Naive thymus-derived CD8-positive, alpha-beta T cell (primary cell): ENCODE data around the gene XYLB. TPM values are rescaled to one million over a fixed set of nuclear protein-coding genes. Genes with fewer than 3 reads are reported as not detected.
"Not testable (repeated sequence)": the region's sequence is repeated elsewhere in the genome, so short reads cannot be mapped to it uniquely, and the experiment has no call there.

ENCODE experiments used
- ATAC-seq, 2 donors: fragments of 150-1000 bp; cut with Tn5 transposase in 1 of 2; sonication (Bioruptor Pico), chemical (Tn5 transposase) in 1 of 2; 1 replicate in 1 of 2; 2 replicates in 1 of 2; pipeline ENCODE4 v1.10.0; 2021; ENCODE audit warnings: mild to moderate bottlenecking in 2 of 2, moderate library complexity in 2 of 2
- POLR2A ChIA-PET: fragments of 350-600 bp; sonication (Branson Sonifier 250); formaldehyde crosslinking; loops from one replicate; lab custom pipeline; 2021; ENCODE audit warnings: antibody characterized with exemption; lab: Charles Lee
- DNase-seq, 10 donors: peaks; one replicate each; pipeline versions ENCODE4 v3.0.0 to v3.0.0-alpha.2; 2020 to 2022
- H3K27ac Mint-ChIP-seq, 10 donors: one replicate each; pipeline ENCODE4 v1.8.0; 2020 to 2022; ENCODE audit warnings: mild to moderate bottlenecking in 10 of 10, mixed read lengths in 10 of 10, moderate library complexity in 4 of 10, inconsistent platforms in 1 of 10
- H3K27me3 Mint-ChIP-seq, 5 donors: one replicate each; pipeline ENCODE4 v1.8.0; 2021 to 2022; ENCODE audit warnings: mixed read lengths in 5 of 5
- H3K36me3 Mint-ChIP-seq, 3 donors: one replicate each; pipeline ENCODE4 v1.8.0; 2020 to 2022; ENCODE audit warnings: mixed read lengths in 3 of 3, mild to moderate bottlenecking in 2 of 3, inconsistent platforms in 1 of 3
- H3K4me1 Mint-ChIP-seq, 4 donors: one replicate each; pipeline ENCODE4 v1.8.0; 2021 to 2022; ENCODE audit warnings: mixed read lengths in 4 of 4
- H3K4me3 Mint-ChIP-seq, 10 donors: one replicate each; pipeline ENCODE4 v1.8.0; 2020 to 2022; ENCODE audit warnings: mild to moderate bottlenecking in 10 of 10, mixed read lengths in 10 of 10, moderate library complexity in 6 of 10, inconsistent platforms in 1 of 10
- H3K9me3 Mint-ChIP-seq, 9 donors: one replicate each; pipeline ENCODE4 v1.8.0; 2020 to 2022; ENCODE audit warnings: mixed read lengths in 9 of 9, mild to moderate bottlenecking in 3 of 9, inconsistent platforms in 1 of 9, moderate library complexity in 1 of 9
- polyA plus RNA-seq, 3 donors: library from polyadenylated mRNA; unstranded; fragments of 300-500 nt; fragmentation: Illumina TruSeq; gene quantifications; one replicate each; pipeline ENCODE4 v1.2.3, GENCODE V29; 2021
- total RNA-seq, 8 experiments: library from RNA in 2 of 8; stranded (reverse) in 2 of 8; gene quantifications; one replicate each; pipeline ENCODE4 v1.2.3 and lab custom pipeline; 2021 to 2026

XYLB gene
- total and polyA plus RNA-seq, 5 experiments from 2014 or later: 0.29 to 3.4 (median 0.83) TPM

DNA sequence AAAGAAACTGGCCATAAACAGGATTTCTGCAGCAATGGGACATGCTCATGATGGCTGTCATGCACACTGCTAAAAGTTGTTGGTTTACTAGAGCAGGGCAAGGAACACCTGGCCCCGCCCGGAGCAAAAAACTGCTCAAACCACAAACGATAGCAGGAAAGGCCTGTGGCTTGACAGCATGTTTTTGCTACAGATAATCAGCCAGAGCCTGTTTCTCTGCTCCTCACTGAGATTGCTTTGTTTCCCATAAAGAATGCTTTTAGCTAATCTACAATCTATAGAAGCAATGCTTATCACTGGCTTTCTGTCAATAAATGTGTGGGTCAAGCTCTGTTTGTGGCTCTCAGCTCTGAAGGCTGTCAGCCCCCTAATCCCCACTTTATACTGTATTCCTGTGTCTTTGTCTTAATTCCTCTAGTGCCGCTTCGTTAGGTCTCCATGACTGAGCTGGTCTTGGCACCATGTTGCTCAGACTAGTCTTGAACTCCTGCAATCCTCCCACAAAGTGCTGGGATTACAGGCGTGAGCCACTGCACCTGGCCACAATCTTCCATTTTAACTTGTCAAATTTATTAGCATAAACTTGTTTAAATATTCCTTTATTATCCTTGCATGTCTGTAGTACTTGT, 80.3 kb downstream of the XYLB start:
- Mint-ChIP-seq H3K27ac (peak overlapping the region; percentile 33 to 94 (median 89)), H3K4me1 (peaks cover 18 to 61% (median 39%) of the 10 kb centered on the region in 4 donors), H3K4me3 (peak overlapping the region; percentile 36 to 84 (median 74))
- ATAC-seq (peak; percentile 92 to 96), DNase-seq (peak in 7 of 10 donors; percentile 1 to 58 (median 23))
- H3K36me3 Mint-ChIP-seq, H3K27me3 Mint-ChIP-seq, H3K9me3 Mint-ChIP-seq: not testable (repeated sequence)
- POLR2A ChIA-PET: interaction anchor here (1.1 to 1.8 kb wide), 6 partner anchors 10 to 80 kb away, joined by 3 to 12 read pairs (median 5); partner anchors contain the start of genes ACVR2B and XYLB

DNA sequence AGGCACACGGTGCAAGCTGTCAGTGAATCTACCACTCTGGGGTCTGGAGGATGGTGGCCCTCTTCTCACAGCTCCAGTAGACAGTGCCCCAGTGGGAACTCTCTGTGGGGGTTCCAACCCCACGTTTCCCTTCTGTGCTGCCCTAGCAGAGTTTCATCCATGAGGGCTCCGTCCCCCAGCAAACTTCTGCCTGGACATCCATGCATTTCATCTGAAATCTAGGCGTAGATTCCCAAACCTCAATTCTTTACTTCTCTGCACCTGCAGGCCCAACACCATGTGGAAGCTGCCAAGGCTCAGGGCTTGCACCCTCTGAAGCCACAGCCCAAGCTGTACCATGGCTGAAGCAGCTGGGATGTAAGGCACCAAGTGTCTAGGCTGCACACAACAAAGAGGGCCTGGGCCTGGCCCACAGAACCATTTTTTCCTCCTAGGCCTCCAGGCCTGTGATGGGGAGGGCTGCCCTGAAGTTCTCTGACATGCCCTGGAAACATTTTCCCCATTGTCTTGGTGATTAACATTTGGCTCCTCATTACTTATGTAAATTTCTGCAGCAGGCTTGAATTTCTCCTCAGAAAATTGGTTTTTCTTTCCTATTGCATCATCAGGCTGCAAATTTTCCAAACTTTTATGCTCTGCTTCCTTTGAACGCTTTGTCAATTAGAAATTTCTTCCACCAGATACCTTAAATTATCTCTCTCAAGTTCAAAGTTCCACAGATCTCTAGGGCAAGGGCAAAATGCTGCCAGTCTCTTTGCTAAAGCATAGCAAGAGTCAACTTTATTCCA, 86.5 kb downstream of the XYLB start:
- H3K9me3 Mint-ChIP-seq: peaks cover 22 to 61% (median 29%) of the 10 kb centered on the region in 9 donors
- H3K27me3 Mint-ChIP-seq, ATAC-seq, DNase-seq, POLR2A ChIA-PET, H3K4me3 Mint-ChIP-seq: not testable (repeated sequence)
- peaks cover 10 to 17% (median 15%) of the 10 kb centered on the region in 4 donors for H3K4me1 Mint-ChIP-seq
- peak overlapping the region in 1 of 10 donors; percentile 13 for H3K27ac Mint-ChIP-seq
- peaks cover 0 to 37% (median 35%) of the 10 kb centered on the region in 3 donors for H3K36me3 Mint-ChIP-seq

DNA sequence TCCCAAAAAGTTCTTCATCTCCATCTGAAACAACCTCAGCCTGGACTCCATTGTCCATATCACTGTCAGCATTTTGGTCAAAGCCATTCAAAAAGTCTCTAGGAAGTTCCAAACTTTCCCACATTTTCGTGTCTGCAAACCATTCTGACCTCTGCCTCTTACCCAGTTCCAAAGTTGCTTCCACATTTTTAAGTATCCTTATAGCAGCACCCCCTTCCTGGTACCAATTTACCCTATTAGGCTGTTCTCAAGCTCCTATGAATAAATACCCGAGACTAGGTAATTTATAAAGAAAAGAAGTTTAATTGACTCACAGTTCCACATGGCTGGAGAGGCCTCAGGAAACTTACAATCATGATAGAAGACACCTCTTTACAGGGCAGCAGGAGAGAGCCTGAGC, 87.1 kb downstream of the XYLB start:
- POLR2A ChIA-PET, H3K27ac Mint-ChIP-seq, H3K4me3 Mint-ChIP-seq, H3K27me3 Mint-ChIP-seq, ATAC-seq, DNase-seq: not testable (repeated sequence)
- Mint-ChIP-seq H3K36me3 (peaks cover 0 to 37% (median 35%) of the 10 kb centered on the region in 3 donors), H3K4me1 (peaks cover 8 to 18% (median 14%) of the 10 kb centered on the region in 4 donors), H3K9me3 (peaks cover 22 to 66% (median 29%) of the 10 kb centered on the region in 9 donors)

DNA sequence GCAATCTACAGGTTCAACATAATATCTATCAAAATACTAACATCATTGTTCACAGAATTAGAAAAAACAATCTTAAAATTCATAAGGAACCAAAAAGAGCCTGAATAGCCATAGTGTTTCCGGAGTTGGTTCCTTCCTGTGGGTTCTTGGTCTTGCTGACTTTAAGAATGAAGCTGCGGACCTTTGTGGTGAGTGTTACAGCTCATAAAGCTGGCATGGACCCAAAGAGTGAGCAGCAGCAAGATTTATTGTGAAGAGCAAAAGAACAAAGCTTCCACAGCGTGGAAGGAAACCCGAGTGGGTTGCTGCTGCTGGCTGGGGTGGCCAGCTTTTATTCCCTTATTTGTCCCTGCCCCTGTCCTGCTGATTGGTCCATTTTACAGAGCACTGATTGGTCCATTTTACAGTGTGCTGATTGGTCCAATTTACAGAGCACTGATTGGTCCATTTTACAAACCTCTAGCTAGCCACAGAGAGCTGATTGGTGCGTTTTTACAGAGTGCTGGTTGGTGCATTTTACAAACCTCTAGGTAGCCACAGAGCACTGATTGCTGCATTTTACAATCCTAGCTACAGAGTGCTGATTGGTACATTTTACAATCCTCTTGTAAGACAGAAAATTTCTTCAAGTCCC, 92.0 kb downstream of the XYLB start:
- Mint-ChIP-seq H3K36me3 (peaks cover 0 to 28% (median 20%) of the 10 kb centered on the region in 3 donors), H3K4me3 (peak overlapping the region in 3 of 10 donors; percentile 4 to 26 (median 23)), H3K4me1 (peaks cover 0 to 15% (median 10%) of the 10 kb centered on the region in 4 donors), H3K9me3 (peaks cover 19 to 52% (median 26%) of the 10 kb centered on the region in 9 donors), H3K27ac (peak overlapping the region in 4 of 10 donors; percentile 15 to 53 (median 36))
- DNase-seq: peak in 7 of 10 donors; percentile 13 to 69 (median 21)
- POLR2A ChIA-PET: interaction anchor here (1.0 to 1.5 kb wide), 3 partner anchors 10 to 17 kb away, joined by 3 to 6 read pairs (median 3); no protein-coding TSS in a partner anchor
- peak in 1 of 2 donors; percentile 38 for ATAC-seq
- not testable (repeated sequence) for H3K27me3 Mint-ChIP-seq

DNA sequence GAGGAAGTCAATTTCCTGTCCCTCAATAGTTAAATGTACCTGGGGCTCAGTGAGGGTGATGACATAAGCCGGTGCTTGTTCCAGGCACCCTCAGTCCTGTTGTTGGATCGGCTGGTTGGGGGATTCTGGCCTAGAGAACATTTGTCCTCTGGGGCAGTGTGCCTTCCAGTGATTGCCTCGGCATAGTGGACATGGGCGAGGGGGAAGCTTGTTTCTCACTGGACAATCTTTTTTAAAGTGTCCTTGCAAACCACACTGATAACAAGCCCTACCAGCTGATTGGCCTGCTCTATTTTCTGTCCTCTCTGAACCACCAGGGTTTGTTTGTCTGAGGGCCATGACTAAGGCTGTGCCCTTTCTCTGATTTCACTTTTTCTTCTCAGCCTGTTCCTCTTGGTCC, 96.6 kb downstream of the XYLB start:
- ATAC-seq, H3K4me3 Mint-ChIP-seq, H3K27ac Mint-ChIP-seq, H3K27me3 Mint-ChIP-seq, H3K4me1 Mint-ChIP-seq, DNase-seq, H3K36me3 Mint-ChIP-seq: not testable (repeated sequence)
- H3K9me3 Mint-ChIP-seq: peaks cover 0 to 17% (median 2%) of the 10 kb centered on the region in 9 donors
- POLR2A ChIA-PET: interaction anchor here (0.6 to 1.5 kb wide), 3 partner anchors 13 to 17 kb away, joined by 3 to 5 read pairs (median 5); no protein-coding TSS in a partner anchor

DNA sequence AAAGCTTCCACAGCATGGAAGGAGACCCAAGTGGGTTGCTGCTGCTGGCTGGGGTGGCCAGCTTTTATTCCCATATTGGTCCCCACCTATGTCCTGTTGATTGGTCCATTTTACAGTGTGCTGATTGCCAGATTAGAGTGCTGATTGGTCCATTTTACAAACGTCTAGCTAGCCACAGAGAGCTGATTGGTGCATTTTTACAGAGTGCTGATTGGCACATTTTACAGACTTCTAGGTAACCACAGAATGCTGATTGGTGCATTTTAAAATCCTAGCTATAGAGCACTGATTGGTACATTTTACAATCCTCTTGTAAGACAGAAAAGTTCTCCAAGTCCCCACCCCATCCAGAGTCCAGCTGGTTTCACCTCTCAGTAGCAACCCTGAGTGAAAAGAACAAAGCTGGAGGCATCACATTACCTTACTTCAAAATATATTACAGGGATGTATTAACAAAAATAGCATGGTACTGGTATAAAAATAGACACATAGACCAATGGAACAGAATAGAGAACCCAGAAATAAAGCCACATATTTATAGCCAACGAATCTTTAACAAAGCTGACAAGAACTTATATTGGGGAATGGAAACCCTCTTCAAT, 99.6 kb downstream of the XYLB start:
- H3K36me3 Mint-ChIP-seq: peaks cover 0 to 5% (median 0%) of the 10 kb centered on the region in 3 donors
- POLR2A ChIA-PET: interaction anchor here (1.2 kb wide), 1 partner anchor 9 kb away, joined by 6 read pairs; no protein-coding TSS in a partner anchor

DNA sequence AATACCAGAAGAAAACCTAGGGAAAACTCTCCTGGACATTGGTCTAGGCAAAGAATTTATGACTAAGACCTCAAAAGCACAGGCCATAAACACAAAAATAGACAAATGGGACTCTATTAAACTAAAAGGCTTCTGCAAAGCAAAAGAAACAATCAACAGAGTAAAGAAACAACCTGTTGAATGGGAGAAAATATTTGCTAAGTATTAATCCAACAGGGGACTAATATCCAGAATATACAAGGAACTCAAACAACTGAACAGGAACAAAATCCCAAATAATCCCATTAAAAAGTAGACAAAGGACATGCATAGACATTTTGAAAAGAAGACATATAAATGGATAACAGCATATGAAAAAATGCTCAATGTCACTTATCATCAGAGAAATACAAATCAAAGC, 100.2 kb downstream of the XYLB start:
- H3K9me3 Mint-ChIP-seq: peaks cover 0 to 10% (median 0%) of the 10 kb centered on the region in 9 donors
- peaks cover 0 to 3% (median 0%) of the 10 kb centered on the region in 4 donors for H3K4me1 Mint-ChIP-seq
- peaks cover 0 to 5% (median 0%) of the 10 kb centered on the region in 3 donors for H3K36me3 Mint-ChIP-seq
- peak overlapping the region in 1 of 10 donors; percentile 41 for H3K27ac Mint-ChIP-seq
- ATAC-seq (no peak), DNase-seq (no peak)
- POLR2A ChIA-PET: no interaction called here
- H3K27me3 Mint-ChIP-seq: peaks cover 0 to 4% (median 0%) of the 10 kb centered on the region in 5 donors
- H3K4me3 Mint-ChIP-seq: no peak overlapping the region

More for the DNA sequence above, 99.6 kb downstream of the XYLB start:
- peaks cover 0 to 3% (median 0%) of the 10 kb centered on the region in 4 donors for H3K4me1 Mint-ChIP-seq
- DNase-seq (no peak), ATAC-seq (no peak)
- H3K27me3 Mint-ChIP-seq: peaks cover 0 to 4% (median 0%) of the 10 kb centered on the region in 5 donors
- no peak overlapping the region for H3K4me3 Mint-ChIP-seq
- no peak overlapping the region for H3K27ac Mint-ChIP-seq
- peaks cover 0 to 10% (median 0%) of the 10 kb centered on the region in 9 donors for H3K9me3 Mint-ChIP-seq

DNA sequence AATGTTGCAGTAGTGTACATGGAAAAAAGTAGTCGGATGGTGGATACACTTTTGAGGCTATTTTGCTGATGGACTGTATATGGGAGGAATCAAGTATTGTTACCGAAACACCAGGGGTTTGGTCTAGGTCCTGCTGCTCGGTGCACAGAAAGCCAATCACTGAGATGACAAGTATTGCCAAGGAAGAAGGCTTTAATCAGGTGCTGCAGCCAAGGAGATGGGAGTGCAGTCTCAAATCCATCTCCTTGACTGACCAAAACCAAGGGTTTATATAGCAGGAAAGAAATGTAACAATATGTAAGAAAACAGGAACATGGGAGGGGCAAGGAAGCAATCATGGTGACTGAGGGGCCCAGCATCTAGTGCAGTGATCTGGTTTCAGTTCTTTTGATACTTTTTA, 104.3 kb downstream of the XYLB start:
- no peak for ATAC-seq
- H3K27ac Mint-ChIP-seq: peak overlapping the region in 2 of 10 donors; percentile 9 to 66

DNA sequence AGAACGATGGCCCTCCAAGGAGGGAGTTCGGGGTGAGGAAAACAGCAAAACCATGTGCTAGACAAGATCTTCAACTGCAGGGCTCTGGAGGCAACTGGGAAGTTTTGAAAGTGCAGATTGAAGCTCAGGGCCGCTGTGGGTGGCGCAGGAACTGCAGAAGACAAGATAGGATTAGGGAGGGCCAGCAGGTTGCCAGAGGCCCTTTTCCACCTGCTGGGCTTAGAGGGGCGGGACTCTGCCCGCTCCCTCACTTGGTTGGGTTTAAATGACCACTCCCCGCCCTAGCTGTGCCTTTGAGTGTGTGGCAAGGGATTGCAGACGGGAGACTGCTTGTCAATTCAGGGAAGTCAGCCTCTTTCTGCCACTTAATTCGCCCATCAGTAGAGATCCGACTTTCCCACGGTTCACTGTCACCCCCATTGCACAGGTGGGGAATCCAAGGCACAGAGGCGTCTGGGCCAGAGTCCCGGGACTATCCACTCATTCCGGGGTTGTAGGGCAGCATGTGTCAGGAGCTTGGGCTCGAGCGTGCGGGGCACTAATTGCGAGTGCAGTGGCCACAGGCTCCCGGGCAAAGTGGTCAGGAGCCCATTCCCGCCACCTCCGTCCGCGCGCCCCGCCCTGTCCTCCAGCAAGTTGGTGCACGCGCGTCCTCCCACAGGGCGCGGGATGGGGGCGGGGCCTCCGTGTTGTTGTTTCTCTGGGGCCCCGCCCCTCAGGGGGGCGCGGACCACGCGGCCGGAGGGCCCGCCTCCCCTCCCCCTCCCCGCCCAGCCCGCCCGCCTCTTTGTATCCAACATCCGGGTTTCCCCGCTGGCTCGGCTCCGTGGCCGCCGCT, 106.7 kb downstream of the XYLB start, which contains the start of gene ACVR2B:
ACVR2B (plus strand) TSS at position 816 of the 838 bp plus-strand sequence. CDS start 433 bp downstream, outside the sequence.
- ATAC-seq (peak; percentile 44 to 52), DNase-seq (peak; percentile 43 to 85 (median 58))
- peaks cover 0 to 10% (median 0%) of the 10 kb centered on the region in 9 donors for H3K9me3 Mint-ChIP-seq
- peaks cover 0 to 5% (median 0%) of the 10 kb centered on the region in 3 donors for H3K36me3 Mint-ChIP-seq
- peaks cover 0 to 4% (median 0%) of the 10 kb centered on the region in 5 donors for H3K27me3 Mint-ChIP-seq
- H3K4me3 Mint-ChIP-seq: peak within 1 kb of the TSS; percentile 92 to 99 (median 96)
- peak within 1 kb of the TSS; percentile 78 to 95 (median 93) for H3K27ac Mint-ChIP-seq
- POLR2A ChIA-PET: interaction anchor here (1.4 to 1.8 kb wide), 2 partner anchors 24 to 26 kb away, joined by 3 to 12 read pairs; no protein-coding TSS in a partner anchor
- H3K4me1 Mint-ChIP-seq: peaks cover 9 to 33% (median 25%) of the 10 kb centered on the region in 4 donors

More for the DNA sequence above, 104.3 kb downstream of the XYLB start:
- peaks cover 0 to 5% (median 0%) of the 10 kb centered on the region in 3 donors for H3K36me3 Mint-ChIP-seq
- peaks cover 0 to 4% (median 0%) of the 10 kb centered on the region in 5 donors for H3K27me3 Mint-ChIP-seq
- no peak for DNase-seq
- H3K4me1 Mint-ChIP-seq: peaks cover 6 to 17% (median 14%) of the 10 kb centered on the region in 4 donors
- peaks cover 0 to 10% (median 0%) of the 10 kb centered on the region in 9 donors for H3K9me3 Mint-ChIP-seq
- POLR2A ChIA-PET: no interaction called here
- H3K4me3 Mint-ChIP-seq: peak overlapping the region in 1 of 10 donors; percentile 20

DNA sequence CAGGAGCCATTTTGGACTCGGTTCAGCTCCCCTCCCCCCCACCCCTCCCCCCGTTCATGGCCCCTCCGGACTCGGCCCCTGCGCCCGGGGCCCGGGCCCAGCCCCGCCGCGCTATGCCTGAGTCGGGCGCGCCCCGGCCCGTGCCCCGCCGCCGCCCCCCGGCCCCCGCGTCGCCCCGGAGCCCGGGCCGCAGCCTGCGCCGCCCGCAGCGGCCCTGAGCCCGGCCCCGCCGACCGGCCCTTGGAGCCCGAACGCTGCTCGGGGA, 107.3 kb downstream of the XYLB start:
- Mint-ChIP-seq H3K4me3 (peak overlapping the region in 7 of 10 donors; percentile 39 to 99 (median 83)), H3K4me1 (peaks cover 9 to 38% (median 25%) of the 10 kb centered on the region in 4 donors), H3K36me3 (peaks cover 0 to 5% (median 0%) of the 10 kb centered on the region in 3 donors), H3K27me3 (peaks cover 0 to 2% (median 0%) of the 10 kb centered on the region in 5 donors), H3K9me3 (peaks cover 0 to 10% (median 0%) of the 10 kb centered on the region in 9 donors), H3K27ac (peak overlapping the region in 2 of 10 donors; percentile 40 to 84)
- POLR2A ChIA-PET: interaction anchor here (1.4 to 1.8 kb wide), 2 partner anchors 25 to 27 kb away, joined by 3 to 12 read pairs; no protein-coding TSS in a partner anchor
- ATAC-seq (peak in 1 of 2 donors; percentile 30), DNase-seq (no peak)
